NCI-H187 (cell line): Measurements from ENCODE around the gene RFX4.
"Not testable (repeated sequence)": the region's sequence is repeated elsewhere in the genome, so short reads cannot be mapped to it uniquely, and the experiment has no call there.

ENCODE experiments used
- DNase-seq, 2 experiments: peaks; one replicate each; lab custom pipeline; 2025; lab: John Stamatoyannopoulos, UW

RFX4 gene

DNA sequence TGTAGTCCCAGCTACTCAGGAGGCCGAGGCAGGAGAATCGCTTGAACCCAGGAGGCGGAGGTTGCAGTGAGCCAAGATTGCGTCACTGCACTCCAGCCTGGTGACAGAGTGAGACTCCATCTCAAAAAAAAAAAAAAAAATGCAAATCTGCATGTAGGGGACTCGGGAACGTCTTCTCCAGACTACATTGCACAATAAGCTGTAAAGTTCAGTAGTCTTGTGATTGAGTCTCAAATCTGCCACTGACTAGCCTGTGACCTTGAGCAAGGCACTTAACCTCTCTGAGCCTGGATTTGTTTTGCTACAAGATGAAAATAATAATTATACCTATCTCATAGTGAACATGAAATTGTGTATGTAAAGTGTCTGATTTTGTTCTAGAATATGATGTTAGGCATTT, 109.2 kb downstream of the RFX4 start:
- DNase-seq, result not testable (repeated sequence)

DNA sequence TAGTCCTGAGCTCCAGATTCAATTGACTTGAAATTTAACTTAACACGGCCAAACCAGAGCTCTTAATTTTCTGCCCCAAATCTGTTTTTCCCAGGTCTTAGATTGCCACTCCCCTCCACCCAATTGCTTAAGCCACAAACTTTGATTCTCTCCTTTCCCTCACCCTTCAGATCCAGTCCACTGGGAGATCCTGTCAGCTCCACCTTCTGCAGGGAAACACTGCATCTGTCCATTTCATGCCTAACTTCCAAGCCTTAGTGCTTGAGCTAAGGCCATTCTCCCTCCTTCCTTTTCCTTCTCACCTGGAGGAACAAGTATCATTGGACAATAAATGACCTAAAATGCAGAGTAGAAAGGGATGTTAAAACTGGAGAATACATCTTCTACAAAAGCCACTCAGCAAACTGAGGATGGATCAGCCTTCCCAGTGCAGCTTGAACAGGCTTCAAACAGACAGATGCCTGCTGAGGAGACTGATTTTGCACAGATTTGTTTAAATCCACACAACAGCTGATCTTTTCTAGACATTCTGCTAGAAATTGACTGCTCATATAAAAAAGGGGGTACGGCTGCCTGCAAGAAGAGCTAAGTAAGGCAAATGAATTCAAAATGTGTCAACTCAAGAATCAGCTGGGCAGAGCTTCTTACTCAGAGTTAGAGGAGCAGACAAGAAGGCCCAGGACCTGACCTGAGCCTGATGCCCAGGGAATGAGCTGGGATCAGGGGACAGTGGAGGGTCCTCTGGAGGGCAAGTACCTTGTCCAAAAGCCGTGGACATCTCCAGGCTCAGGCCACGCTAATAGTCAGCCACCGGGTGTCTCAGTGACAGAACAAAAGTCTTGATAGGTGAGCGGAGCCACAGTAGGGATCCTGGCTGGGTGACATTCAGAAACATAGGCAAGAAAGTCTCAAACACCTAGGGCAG, 110.4 kb downstream of the RFX4 start:
- no peak for DNase-seq

DNA sequence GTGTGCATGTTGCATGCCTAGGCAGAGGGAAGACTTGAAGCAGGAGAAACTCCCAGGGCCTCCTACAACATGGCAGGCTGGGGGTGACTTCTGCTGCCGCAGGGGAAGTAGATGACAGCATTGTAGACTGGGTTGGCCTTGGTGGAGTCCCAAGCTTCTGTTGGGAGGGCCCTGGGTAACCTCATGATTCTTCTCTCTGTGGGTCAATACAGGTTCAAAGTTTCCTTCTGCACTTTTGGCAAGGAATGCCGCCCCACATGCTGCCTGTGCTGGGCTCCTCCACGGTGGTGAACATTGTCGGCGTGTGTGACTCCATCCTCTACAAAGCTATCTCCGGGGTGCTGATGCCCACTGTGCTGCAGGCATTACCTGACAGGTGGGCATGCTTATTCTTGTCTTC, 113.3 kb downstream of the RFX4 start:
- DNase-seq, result no peak

DNA sequence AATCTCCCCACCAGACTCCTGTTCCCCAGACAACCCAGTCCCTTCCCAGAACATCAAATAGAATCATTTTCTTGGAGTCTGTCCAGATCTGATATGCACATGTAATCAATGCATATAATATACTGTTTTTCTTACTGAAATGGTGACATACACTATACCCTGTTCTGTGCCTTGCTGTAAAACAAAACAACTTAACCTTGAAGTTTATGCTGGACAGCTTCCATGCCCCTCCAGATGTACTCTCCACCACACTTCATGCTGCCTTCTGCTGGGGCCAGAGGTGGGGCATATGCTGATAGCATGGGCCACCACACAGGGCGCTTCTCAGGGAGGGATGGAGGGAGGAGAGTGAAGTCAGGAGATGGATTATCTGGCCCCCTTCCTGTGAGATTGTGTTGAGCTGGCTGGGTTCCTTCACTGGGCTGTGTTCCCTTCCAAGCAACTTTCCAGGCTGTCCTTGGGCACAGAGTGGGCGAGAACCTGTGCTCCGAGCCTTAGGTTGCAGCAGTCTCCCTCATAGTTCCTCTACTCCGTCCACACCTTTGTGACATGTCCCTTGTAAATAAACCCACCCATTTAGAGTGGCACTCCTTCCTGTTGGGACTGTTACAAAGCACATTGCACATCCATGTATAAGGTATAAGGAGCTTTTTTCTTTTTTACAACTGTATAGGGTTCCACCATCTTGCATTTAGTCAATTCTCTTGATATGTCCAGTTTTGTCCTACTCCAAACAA, 114.0 kb downstream of the RFX4 start:
- no peak for DNase-seq

DNA sequence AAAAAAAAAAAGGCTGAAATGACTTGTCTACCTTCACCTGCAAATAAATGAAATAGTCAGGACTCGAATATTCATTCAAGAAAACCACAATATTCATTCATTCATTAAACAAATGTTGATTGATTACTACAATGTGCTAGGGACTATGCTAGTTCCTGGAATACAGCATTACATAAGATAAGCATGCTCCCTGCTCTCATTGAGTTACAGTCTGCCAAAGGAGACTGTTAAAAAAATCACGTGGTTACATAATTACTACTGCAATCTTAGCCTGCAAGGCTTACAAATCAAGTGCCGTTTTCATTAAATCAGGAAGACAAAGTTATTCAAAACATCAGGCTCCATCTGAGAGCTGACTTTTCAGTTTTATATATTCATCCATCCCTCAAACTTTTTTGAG, 121.3 kb downstream of the RFX4 start:
- DNase-seq, result no peak

DNA sequence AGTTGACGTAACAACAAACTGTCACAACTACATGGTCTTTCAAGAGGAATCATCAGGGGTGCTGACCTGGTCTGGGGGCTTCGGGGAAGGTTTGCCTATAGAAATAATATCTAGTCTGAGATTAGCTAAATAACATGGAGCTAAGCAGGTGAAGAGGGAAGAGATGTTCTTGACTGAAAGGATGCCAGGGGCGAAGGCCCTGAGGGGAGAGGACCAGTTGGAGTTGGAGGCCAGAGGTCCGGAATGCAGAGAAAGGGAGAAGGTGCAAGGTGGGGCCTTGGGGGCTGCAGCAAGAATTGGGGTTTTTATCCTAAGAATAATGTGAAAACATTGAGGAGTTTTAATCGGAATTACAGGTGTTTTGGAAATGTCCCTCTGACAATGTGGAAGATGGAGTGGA, 123.2 kb downstream of the RFX4 start:
- DNase-seq, result no peak

DNA sequence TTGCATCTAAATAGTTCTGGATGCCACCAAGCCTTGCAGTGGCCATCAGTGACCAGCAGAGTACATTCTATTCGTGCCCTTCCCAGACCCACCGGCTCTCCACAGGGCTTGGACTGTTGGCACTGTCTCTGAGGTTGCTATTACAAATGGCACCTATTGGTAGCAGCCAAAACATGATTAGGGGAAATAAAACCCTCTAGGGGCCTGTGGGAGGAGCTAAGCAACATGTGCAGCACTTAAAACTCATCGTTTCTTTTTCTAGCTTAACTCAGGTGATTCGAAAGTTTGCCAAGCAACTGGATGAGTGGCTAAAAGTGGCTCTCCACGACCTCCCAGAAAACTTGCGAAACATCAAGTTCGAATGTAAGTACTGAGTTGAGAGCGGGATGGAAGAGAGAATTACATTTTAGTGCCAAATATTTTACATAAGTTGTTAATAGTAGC, 126.3 kb downstream of the RFX4 start:
- DNase-seq, result no peak

DNA sequence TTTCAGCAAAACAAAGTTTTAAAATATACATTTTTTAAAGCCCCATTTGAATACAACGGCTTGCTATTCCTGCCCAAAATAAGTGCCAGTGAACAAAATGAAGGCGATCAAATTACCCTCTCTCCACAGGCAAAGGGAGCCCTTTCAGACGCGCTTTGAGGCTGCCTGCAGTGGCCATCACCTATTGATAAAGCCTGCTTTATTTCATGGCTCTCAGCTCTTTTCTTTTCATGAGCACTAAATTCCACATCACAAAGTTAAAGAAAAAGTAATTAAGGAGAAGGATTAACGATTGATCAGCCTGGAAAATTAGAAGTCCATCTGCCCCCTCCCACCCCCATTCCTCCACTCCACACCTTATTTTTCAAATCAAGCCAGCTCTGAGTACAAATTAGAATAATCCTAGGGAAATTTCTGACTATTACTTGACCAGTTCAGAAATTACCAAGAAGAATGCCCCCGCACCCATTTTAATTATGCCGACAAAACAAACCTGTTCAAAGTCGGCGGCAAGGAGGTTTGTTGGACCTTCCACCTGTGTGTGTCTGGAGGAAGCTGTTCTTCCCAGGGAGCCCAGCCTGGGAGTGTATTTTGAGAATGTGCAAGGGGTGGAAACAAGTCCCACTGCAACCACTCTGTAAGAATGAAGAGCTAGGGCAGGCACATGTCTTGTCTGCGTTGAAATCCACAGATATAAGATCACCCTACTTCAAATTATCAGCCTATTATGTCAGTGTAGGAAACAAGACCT, 127.5 kb downstream of the RFX4 start:
- DNase-seq, result no peak

DNA sequence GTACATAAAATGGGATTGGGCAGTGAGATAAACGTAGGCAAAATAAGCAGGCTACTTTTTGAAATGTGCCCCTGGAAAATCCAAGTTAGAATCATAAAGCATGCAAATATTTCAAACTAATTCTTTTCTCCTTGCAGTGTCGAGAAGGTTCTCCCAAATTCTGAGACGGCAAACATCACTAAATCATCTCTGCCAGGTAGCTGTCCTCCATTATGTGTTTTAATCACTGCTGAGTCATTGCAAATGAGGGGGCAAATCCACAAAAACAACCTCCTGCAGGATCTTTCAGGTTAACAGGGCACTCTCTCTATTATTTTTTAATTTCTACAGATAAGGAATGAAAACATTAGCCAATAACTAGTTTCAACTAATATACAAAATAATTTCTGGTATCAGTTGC, 128.5 kb downstream of the RFX4 start:
- DNase-seq, result no peak

DNA sequence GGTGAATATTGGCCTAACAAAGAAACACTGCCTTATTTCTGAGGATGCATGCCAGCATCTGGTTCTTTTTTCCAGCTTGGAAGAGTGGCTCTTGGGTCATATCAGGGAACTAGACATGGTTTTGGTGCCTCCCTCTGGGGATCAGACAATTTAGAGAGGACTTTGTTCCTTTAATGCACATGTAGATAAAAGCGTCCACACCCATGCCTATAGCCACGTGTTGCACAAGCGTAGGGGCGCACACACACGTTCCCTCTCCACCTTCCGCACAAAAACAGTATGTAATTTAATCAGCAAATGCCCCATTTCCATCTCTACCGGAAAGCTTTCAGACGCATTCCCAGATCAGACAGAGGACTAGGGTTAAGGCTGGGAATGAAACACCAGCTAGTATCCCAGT, 130.0 kb downstream of the RFX4 start:
- no peak for DNase-seq

DNA sequence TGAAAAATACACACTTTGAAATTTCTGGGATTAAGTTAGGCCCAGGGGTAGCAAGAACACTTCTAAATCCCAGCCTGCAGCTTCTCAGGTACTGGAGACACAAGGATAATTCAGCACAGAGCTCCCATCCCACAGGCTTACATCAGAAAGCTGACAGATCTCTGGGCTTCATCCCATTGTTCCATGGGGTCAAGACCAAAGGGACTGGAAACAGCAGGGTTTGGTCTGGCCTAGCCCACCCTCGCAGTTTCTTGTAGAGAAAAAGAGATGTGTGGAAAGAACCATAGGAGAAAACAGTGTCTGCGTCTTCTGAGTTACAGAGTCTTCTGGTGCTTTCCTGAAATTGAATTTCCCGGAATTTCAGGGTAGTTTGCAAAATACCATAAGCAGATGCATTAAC, 132.1 kb downstream of the RFX4 start:
- DNase-seq, result no peak

DNA sequence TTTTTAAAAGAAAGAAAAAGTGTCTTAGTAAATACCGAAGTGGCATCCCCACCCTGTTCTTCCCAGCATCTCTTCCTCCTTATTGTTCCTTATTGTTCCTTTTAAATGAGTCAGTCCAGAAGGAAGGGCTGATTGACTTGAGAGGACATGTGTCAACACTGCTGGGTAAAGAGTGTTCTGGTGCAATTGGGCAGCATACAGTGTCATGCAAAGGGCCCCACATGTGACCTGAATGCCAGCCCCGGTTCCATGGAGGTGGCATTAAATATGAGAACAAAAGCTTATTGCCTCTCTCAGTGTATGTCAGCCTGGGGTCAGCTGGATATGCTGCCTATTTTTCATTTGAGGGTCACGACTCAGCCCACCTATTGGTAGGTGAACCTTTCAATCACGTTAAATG, 132.8 kb downstream of the RFX4 start:
- DNase-seq, result no peak

DNA sequence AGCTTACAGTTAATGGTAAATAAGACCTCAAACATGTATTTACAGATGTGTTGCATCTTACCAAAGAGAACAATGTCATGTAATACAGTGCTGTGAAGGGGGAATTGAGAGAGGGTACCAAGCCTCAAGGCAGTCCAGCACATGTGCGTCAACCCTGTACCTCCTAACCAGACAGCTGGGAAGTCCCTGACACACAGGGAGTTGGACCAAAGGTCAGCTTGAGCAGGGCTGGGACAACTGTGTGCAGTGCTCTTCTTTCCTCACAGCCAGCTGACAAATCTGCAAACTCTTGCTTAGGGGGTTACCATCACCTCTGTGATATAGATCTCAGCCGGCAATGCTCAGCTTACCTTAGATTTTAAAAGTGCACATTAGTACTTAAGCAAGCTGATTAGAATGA, 134.9 kb downstream of the RFX4 start:
- DNase-seq, result no peak

DNA sequence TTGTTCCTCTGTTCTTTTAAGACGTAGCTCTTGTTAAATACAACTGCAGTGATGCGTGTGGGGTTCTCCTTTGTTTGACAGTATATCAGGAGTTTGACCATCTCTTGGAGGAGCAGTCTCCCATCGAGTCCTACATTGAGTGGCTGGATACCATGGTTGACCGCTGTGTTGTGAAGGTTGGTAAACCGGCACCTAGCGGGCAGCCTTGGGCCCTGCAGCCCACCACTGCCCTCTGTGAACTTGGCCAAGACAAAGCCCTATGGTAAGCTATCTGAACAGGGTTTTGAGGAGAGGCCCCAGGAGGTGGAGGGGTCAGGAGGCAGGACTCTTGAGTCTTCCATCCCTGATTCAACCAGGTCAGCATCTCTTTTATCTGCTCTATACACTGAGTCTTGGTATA, 137.1 kb downstream of the RFX4 start:
- DNase-seq, result no peak

DNA sequence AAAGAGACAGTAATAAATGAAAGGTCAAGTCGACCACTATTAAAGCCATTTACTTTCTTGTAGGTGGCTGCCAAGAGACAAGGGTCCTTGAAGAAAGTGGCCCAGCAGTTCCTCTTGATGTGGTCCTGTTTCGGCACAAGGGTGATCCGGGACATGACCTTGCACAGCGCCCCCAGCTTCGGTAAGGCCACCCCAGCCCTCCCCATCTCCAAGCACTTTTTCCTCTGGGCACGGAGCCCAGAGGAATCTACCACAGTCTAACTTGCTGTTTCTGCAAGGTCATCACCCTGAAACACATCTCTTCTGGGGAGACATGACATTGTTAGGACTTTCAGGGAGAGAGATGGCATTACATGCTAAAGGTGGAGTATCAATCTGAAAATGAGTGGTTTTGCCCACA, 137.9 kb downstream of the RFX4 start:
- DNase-seq, result no peak

DNA sequence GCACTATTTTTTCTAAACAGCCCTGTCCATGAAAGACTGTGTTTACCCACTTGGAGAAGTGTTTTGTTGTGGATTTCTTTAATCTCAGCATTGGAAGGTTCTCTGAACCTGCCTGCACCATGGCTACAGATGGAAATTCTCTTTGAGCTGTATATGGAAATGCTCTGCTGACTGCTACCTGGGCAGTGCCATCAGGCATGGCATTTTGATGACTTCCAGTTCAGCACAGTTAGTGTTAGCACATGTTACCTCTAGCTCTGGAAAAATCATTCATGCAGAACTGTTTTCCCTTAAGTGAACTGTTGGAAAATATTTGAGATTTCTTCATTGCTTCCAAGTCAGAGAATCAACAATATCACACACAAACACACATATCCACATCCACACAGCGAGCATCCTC, 139.1 kb downstream of the RFX4 start:
- no peak for DNase-seq

DNA sequence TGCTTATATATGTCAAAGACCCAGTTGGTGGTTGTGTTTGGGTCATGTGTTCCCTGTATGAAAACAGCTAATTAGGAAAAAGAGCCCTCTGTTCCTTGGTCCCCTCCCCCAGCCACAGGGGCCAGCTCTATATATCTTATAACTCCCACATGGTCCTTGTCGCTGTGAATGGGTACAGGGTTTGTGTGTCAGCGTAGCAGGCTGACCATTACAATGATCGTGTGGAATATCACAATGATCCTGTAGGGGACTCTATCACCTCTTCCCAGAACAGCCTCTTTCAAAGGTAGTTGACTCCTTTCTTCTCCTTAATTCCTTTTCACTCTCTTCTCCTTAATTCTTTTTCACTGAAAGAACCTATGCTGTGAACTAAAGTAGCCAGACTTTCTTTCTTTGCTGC, 140.0 kb downstream of the RFX4 start:
- DNase-seq, result no peak

DNA sequence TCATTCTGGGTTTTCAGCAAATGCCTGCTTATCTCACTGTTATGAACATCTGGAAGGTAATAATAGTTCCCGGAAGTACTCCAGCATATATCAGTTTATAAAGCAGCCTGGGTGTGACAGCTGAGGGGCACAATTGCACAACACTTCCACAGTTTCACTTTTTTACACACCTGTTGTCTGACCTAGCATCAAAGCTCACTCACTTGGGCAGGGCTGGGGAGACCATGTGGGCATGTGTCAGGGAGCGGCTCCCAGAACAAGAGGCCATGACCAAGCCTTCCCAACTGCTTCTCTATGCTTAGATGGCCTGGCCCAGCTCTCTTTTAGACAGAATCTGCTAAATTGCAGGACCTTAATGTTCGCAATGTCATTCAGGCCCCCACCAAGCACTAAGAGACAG, 140.6 kb downstream of the RFX4 start:
- DNase-seq, result no peak

DNA sequence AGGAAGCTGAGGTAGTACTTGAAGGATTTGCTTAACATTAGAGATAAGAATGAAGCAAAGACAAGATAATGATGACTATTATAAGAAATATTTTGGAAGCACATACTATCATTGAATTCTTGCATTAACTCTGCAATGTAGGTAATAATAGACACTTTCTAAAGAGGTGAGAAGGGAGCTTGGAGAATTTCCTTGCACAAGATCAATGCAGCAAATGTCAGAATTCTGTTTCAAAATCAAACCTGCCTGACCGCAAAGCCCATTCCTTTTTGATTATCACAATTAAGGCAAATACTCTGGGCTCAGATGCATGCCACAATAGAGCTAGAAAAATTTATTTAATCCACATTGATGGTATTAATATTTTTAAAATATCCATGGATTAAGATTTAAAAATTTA, 141.3 kb downstream of the RFX4 start:
- DNase-seq, result no peak

DNA sequence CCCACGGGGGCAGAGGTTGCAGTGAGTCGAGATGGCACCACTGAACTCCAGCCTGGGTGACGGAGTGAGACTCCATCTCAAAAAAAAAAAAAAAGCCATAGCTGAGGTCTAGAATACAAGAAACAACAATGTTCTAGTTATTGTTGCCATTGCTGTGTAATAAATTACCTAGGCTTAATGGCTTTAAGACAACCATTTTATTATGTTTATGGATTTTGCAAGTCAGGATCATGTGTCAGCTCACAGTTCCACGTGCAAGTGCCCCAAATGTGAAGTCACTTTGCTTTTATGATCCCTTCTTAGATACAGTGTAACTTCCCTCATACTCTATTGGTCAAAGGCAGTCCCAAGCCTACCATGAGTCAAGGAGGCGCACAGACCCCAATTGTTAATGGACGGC, 142.1 kb downstream of the RFX4 start:
- no peak for DNase-seq

DNA sequence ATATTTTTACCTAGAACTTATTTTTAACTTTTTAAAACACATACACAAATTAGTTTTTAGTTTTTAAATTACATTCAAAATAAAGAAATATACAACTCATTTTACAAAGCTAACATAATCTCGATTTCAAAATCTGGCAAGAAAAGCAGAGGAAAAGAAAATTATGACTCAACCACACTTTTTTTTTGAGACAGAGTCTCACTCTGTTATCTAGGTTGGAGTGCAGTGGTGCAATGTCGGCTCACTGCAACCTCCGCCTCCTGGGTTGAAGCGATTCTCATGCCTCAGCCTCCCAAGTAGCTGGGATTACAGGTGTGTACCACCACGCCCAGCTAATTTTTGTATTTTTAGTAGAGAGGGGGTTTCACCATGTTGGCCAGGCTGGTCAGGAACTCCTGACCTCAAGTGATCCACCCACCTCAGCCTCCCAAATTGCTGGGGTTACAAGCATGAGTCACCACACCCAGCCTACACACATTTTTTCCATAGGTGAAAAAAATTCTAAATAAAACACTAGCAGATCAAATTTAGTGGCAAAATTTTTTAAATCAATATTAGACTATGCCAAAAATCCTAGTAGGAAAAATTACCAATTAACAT, 143.9 kb downstream of the RFX4 start:
- DNase-seq, result not testable (repeated sequence)

DNA sequence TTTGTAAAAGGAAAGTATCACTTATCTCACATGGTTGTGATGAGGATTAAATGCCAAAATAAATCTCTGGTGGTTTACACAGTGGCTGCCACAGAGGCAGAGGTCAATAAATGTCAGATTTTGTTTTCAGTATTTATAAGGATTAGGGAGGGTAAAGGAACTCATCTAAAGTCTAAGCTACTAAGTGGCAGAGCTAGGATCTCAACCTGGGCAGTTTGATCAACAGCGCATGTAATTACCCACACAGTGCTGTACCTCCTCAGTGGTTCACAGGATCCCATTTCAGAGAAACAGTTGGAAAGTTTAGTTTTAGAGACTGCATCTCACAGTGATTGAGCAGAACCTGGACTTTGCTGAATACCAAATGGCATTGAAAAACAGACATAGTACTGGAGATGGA, 146.8 kb downstream of the RFX4 start:
- DNase-seq, result no peak
